CD4-positive, alpha-beta T cell treated with Interleukin-21 for 1 hour (primary cell): ENCODE results near the gene ADGRG6.

Experiments
- DNase-seq: peaks from one replicate; pipeline ENCODE4 v3.0.0-alpha.2; 2020

The ADGRG6 gene

DNA sequence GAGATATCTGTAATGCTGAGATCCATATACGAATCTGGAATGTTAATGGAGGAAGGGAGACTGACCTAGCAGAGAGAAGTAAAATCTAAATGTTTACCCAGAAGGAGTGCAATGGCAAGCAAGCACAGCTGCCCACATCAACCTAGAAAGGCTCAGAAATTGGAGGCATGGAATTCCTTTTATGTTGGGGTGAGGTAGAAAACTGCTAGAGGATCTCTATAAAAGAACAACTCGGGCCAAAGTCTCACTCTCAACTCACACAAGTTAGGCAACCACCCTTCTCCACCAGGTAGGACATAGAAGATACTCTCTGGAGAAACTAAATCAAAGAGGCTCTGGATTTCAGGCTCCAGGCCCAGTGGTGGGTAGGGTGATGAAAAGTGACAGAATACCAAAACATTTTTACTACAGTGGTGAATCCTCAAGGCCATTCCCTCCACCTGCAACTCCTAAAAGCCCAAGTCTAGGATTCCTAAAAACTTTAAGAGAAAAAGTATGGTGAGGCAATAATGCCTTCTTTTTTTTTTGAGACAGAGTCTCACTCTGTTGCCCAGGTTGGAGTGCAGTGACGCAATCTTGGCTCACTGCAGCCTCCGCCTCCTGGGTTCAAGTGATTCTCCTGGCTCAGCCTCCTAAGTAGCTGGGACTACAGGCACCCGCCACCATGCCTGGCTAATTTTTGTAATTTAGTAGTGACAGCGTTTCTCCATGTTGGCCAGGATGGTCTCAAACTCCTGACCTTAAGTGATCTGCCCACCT is 9.5 kb upstream of the ADGRG6 start:
- DNase-seq: no peak

DNA sequence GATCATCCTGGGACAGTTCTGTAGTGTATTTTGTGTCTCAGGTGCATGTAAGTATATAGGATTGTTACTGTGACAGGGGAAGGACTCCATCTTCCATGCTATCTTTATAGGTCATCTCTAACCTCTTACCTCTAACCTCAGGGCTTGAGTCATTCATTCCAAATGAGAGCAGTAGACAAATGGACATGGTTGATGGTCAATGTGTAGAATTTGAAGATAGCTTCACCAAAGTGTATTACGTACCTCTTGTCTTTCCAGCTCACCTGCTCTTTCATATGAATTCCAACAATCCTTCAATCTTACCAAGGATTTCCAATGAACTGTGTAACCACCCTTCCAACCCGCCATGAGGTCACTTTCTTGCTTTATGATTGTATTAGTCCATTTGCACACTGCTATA is 8.7 kb upstream of the ADGRG6 start:
- no peak for DNase-seq

DNA sequence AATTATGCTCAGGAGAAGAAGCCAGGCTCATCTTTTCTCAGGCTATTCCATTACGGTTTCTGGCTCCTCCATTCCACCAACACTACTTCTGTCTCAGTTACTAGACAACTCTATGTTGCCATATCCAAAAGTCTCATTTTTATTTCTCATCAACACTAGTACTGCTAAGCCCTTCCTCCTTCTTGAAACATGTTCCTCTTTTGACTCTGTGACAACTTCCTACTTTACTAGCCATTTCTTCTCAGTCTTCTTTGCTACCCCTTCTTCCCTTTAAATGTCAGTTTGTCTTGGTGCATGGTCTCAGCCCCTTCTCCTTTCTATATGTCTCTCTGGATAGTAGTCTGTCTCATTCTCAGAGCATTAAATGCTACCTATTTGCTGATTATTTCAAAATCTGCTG is 7.1 kb upstream of the ADGRG6 start:
- no peak for DNase-seq

DNA sequence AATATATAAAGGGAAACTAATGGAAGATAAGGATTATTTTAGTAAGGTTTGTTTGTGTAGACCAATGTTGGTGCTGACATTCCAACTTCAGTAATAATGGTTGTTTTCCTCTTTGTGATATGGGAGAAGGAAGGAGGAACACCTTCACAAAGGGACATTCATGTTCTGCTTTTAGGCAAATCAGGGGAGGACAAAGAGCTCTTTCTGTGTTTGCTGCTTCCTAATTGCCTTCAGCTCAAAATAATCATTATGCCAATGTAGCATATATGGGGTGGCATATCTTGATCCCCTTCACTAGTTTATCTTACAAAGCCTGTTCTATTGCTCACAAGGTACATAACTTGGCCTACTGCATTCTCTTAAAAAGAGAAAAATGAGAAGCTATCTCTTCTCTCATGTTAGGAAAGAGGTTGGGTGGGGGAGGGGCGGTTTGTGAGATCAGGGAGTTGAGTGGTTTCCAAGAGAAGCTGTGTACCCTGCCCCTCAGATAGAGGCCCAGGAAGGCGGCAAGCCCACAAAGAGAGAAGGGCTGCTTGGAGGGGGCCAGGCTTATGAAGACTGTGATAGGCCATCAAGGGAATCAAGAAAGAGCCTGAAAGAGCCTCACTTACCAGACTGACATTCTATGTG is 4.7 kb upstream of the ADGRG6 start:
- no peak for DNase-seq

DNA sequence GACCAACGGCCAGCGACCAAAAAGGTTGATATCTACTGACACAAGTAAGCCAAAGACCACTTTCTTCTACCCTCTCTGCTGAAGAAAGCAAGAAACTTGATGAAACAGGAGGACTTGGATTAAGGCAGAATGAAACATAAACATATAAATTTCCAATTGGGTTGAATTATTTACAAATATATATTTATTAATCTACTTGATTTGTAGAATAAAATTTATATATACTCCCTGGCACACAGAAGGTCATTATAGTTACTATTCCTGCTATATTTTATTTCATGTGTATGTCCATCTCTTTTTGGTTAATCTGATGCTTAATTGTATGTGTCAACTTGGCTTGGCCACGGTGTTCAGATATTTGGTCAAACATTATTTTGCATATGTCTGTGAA is 4.2 kb upstream of the ADGRG6 start:
- no peak for DNase-seq

DNA sequence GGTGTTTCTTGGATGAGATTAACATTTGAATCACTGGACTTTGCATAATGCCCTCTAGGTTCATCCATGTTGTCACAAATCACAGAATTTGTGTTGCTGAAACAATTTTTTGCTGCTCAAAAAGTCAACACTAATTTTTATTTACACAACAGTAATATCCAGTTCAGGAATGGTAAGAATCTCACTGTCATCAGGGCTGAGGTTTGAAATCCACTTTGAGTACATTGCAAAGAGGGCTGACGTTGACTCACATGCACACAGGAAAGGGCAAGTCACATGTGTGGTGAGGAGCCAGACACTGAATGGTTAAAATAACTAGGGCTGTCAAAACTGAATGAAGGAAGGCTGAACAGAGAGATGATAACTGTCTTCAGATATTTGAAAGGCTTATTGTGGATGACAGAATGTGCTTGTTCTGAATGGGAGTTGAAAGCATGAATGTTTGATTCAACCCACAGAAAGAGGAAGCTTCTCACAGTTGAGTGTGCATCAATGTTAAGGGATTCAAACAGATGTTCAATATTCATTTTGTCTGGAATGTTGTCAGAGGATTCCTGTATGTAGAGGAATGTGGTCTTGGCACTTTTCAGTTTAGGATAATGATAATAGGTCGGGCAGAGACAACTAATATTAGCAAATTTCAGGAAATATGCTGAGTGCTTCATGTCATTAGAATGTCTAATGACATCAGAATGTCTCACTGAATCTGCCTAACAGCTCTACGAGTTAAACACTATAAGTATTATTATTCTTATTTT is 3.6 kb upstream of the ADGRG6 start:
- no peak for DNase-seq

DNA sequence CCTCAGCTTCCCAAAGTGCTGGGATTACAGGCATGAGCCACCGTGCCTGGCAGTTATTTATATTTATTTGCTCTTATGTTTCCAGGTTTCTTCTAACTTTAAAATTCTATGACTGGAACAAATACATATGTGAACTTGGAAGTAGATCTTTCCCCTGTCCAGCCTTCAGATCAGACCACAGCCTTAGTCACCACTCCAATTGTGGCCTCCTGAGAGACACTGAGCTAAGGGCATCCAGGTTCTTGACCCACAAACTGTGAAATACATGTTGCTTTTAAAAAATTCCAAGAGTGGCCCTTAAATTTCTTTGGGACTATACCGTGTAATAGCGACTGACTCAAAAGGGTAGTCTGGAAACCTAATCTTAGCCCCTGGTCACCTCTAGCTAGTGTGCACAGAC is 1.5 kb upstream of the ADGRG6 start:
- no peak for DNase-seq

DNA sequence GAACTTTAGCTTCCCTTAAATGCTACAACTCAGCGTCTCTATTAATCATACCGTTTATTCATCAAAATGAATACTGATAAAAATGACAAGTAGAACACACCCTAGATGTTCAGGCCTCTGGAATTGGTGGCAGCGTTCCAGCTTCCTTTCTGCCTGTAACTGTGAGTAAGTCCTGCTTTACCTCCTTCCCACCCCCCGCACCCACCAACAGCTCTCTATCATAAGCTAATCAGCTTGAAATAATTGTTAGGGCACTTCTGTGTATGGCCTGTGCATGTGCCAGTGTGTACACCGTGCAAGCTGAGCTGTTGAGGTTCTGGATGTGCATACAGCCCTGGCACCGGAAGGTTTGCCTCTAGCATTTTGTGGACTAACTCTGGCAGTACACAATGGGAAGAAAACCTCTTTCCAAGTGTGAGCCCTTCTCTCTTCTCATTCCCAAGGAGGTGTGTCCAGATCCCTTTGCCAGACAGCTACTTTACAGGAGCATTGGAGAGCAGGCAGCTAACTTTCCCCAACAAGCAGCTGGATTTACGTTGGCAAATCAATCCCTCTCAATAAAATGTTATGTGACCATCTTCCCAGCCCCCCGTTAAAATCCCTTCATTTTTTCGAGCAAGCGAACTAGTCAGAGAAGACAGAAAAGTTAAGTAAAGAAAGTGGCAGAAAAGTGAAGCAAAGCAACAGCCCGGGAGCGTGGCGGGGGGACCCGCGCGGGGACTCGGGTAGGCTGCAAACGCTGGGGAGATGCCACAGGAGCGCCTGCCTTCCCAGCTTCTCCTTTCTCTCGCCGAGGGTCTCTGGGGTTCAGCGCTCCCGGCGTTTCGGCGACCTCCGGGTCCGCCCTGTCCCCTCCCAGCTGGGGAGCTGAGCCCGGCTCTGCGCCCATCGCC is 803 bp upstream of the ADGRG6 start:
- no peak for DNase-seq

DNA sequence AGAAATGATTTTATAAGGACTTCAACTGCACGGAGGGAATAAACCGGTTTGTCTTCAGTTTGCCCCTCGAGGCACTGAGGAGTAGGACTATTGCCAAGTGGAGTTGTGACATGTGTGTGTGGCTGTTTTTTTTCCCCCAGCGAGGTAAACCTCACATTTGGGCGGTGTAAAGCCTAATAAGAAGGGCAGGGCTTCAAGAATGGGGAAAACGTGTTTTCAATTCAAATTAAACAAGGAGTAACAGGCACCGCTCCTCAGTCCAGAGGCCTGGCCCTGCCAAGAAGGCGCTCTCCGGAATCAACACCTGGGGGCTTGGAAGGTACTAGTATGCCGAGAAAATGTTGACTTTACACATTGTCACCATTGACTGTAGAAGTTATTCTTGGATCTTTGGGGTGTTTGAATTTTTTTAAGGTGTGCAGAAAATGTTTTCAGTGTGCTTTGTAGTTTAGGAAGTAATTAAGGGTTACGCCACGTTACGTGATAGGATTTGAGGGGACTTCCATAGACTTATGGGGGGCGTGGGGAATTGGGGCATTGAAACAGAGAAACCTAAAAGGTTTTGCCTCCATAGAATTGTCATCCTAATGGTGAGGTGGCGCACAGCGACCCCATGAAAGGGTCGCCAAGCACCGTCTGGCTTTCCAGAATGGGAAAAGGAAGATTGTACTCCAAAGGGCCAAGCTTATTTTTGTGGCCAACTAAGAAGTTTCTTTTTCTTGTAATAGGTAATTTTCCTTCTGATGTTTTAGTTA is 791 bp downstream of the ADGRG6 start:
- DNase-seq: no peak

DNA sequence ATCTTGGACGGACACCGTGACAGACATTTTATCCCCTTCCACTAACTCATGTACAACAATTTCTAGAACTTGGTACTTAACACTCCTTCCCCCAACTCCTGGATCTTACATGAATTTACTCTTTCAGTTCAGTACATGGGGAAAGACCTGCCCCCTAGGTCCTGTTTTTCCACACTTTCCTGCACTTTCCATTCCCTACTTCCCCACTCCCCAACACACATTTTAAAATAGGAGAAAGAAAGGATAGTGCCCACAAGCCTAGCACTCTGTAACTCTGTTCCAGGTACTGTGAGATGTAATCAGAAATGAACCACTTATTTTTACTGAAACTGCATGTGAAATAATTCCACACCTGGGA is 1.3 kb downstream of the ADGRG6 start:
- no peak for DNase-seq

DNA sequence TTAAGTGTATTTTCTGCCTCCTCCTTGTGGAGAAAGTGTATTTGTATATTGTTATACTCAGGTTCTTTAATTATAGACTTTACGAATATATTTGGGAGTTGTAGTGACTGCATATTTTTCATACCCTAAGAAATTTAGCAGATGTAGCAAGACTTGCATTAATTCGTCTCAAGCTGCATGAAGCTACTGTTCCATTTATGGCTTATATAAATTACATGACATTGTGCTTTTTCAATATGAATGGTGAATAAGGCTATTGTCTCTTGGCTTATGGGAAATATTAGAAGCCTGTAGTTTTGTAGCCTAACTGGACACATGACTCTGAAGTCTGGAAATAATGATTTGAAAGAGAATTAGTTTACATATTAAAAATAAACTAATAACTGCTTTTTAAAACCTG is 2.4 kb downstream of the ADGRG6 start:
- no peak for DNase-seq

DNA sequence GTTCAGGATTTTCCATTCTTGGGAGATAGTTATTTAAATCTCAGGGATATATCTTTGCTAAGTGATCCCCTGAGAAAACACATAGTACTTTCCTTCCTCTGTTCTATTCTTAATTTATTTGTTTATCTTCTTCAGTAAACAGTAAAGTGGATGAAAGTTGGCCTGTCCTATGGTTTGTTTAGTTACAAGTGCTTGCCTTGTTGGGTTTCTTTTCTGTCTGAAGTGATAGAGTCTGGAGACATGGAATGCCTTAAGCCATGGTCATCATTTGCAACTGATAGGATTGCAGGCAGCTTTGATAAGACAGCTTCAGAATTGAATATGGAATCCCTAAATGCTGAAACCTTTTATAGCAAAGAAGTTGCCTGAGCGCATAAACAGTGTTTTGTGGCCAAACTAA is 4.9 kb downstream of the ADGRG6 start:
- no peak for DNase-seq

DNA sequence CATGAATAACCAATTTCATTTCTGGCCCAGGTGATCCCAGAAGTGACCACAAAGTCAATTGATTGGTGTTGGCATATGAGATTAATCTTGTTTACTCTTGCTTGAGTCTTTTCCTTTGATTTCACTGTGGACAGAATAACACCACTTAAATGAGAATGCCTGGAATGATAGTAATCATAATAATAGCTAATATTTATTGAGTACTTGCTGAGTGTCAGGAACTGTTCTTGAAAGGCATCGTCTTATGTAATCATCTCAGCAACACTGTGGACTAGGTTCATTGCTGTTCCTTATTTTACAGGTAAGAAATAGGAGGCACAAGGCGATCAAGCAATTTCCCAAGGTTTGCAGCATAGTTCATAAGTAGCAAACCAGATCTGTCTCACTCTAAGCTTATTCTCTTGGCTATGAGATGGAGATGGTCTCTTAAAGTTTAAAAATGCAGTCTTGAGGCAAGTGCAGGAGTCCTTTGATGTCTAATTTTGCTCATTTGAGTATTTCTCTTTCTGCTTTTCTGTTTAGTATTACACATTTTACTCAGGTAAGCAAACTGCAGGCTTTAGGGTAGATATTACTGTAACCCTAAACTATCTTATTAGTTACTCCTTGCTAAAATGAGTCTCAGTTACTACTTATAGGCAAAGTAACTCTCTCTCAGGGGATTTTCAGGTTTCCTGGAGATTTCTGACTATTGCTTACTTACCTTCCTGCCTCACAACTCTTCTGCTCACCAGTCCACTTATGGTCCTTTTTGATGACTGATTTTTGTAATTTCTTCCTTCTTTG is 6.3 kb downstream of the ADGRG6 start:
- DNase-seq: no peak

DNA sequence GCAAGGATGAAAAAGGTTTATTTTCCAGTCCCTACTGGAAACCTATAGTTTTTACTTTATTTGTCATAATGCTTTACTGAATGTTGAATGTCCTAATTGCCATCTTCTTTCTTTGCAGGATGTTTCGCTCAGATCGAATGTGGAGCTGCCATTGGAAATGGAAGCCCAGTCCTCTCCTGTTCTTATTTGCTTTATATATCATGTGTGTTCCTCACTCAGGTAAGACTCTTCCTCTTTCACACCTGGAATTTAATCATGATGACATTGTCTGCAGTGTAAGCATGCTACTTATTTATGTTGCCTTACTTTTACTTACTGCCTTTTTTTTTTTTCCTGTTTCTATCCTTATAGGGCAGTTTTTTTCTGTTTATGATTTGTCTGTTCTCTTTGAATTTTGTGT is 7.6 kb downstream of the ADGRG6 start:
- DNase-seq: no peak

DNA sequence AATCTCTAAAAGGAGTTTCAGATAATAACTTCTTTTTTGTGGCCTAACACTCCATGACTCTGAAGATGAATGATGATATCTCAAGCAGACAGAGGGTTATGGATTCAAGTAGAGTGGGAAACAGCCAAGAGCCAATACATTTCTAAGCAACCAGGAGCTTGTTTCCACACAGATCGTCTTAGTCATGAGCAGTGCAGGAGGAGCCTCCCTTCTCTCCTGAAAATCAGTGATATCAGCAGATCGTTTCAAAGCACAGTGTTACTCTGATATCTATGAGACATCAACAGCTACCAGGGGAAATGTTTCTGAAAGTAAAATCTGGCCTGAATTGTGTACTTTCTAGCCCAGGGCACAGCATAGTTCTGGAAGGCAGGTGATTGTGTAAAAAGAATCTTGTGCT is 11.5 kb downstream of the ADGRG6 start:
- no peak for DNase-seq

DNA sequence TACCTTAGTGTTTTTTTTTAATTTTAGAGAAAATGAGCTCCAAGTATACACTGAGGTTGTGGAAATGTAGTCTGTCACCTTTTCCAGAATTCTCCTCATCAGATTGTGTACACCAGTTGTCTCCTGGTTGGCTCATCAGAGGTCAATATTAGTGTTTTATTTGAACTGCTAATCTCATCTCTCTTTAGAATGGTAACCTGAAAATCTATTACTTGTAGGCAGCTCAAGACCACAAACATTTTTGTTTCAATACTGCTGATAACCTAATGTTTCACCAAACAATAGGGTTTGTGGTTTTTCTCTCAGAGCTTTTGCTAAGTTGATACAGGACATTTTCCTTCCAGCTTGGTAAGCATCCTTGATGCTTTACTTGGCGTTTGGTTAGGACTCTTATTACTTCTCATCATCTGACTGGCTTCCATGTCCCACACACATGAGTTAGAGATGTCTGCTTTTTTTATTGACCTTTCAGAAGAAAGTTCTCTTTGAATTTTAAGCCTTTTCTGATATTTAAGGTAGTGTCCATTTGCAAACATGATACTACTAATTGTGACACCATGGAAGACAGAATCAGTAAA is 15.1 kb downstream of the ADGRG6 start:
- no peak for DNase-seq

DNA sequence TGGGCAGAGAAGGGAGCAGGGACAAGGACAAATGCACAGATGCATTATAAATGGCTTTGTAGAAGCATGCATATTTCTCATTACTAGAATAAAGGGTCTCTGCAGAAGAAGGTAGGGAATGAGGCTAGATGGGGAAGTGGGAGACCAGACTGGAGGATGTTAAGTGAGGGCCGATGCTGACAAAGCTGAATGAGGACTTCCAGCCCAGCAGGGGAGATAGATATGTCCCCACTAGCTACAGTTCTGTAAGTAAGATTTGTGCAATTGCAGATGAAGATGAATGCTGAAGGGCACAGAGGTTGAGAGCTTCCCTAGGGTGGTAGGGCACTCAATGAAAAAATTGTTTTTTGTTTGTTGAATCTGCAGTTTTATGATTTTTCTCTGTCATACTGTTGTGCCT is 16.9 kb downstream of the ADGRG6 start:
- DNase-seq: no peak

DNA sequence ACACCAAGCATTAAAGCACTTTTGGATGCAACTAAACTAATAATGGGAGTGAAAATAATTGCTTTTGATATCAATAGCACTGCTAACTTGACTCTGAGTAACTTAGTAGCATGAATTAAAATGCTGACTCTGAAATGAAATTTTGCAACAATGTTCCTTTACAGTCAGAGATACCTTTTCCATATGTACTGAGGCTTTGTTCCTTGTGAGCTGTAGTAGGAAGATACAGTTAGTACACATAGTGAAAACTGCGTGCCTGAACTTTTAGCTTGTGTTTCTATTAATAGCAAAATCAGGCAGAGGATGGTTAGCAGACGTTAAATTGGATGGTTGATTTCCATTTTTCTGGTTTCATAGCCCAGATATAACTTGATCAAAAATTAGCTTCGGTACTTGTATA is 18.6 kb downstream of the ADGRG6 start:
- DNase-seq: no peak

DNA sequence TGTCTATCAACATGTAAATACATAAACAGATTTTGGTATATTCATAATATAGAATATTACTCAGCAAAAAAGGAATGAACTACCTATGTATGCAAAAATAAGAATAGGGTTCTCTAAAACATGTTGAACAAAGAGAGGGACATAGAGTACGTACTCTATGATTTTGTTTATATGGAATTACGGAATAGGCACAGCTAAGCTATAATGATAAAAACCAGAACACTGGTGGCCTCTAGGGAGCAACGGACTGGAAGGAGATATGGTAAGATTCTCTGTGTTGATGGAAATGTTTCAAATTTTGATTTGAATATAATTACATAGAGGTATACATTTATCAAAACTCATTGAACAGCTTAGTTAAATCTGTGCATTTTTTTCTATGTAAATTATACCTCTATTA is 19.6 kb downstream of the ADGRG6 start:
- DNase-seq: no peak

DNA sequence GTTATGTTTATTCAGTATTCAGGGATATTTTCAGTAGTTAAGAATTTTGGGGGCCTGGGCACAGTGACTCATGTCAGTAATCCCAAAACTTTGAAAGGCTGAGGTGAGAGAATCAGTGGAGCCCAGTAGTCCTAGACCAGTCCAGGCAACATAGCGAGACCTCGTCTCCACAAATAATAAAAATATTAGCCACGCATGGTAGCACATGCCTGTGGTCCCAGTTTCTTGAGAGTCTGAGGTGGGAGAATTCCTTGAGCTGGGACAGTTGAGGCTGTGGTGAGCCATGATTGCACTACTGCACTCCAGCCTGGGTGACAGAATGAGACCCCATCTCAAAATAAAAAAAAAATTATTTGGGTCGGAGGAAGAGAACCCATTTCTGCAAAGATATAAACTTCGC is 20.3 kb downstream of the ADGRG6 start:
- no peak for DNase-seq

DNA sequence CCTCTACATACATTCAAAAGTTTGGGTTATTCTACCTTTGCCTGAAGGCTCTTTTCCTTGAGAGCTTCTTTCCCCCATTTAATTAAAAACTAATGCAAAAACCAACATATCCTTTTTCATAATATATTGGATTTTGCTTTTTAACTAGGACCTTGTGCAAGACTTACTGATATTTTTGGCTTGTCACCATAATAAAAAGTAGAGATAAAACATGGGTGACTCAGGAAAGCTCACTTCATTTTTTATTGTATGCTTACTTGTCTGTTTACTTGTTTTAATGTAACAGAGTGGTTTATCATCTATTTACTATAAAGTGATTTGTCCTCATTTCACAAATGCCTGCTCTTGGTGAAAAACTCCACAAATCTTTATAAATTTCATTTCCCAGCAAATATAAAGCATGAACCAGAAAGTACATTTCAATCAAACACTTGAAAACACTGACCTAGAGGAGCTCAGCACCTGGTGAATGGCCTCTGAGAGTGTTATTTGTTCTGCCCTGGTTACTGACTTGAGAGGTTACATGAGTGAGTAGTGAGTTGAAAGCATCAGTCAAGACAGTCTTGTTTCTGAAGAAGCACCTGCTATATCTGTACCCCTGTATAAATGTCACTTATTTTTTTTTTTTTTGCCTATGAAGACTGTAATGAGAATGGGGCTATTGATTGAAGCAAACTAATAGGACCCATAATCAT is 20.8 kb downstream of the ADGRG6 start:
- no peak for DNase-seq
